Suprapubic skin (tissue), 3 donors: ENCODE results near the gene GINS1.

Experiments used
- EP300 ChIP-seq: sonication (generic); formaldehyde crosslinking; IDR thresholded peaks from one replicate; pipeline ENCODE4 v1.6.1; 2017; ENCODE audit warnings: antibody characterized with exemption
- TF ChIP-seq, protein P1 (sequence below), 2 donors: fragments of 200-600 bp in 1 of 2; fragments of 450-650 bp in 1 of 2; sonication (generic) in 1 of 2; IDR thresholded peaks; one replicate each; pipeline ENCODE4 v1.5.1; 2016 to 2019; ENCODE audit warnings: antibody characterized with exemption in 2 of 2, mild to moderate bottlenecking in 1 of 2, moderate library complexity in 1 of 2

DNA sequence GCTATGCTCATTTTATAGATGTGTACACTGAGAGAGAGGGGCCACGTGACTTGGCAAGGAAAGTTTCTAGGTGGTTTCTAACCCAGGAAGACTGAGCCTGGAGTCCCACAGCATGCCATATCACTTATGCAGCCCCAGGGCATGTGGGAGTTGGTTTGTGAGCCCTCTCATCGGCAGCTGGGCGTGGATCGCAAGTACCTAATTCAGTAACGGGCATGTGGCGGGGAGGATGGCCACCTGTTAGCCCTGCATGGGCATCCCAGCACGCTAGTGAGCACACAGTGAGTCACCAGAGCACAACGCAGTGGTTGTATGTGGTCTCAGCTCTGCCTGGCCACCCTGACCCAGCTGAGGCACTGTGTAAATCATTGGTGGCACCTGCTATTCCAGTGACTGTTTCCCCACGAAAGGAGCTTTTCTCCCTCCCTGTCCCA lies 89.5 kb downstream of the GINS1 start:
- TF ChIP-seq, protein P1, sequence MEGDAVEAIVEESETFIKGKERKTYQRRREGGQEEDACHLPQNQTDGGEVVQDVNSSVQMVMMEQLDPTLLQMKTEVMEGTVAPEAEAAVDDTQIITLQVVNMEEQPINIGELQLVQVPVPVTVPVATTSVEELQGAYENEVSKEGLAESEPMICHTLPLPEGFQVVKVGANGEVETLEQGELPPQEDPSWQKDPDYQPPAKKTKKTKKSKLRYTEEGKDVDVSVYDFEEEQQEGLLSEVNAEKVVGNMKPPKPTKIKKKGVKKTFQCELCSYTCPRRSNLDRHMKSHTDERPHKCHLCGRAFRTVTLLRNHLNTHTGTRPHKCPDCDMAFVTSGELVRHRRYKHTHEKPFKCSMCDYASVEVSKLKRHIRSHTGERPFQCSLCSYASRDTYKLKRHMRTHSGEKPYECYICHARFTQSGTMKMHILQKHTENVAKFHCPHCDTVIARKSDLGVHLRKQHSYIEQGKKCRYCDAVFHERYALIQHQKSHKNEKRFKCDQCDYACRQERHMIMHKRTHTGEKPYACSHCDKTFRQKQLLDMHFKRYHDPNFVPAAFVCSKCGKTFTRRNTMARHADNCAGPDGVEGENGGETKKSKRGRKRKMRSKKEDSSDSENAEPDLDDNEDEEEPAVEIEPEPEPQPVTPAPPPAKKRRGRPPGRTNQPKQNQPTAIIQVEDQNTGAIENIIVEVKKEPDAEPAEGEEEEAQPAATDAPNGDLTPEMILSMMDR (IDR thresholded peaks at IDR 0.05), result no peak
- no peak for TF ChIP-seq EP300
